ENCODE measurements around the gene MGAT1.

- TF ChIP-seq, protein P1, sequence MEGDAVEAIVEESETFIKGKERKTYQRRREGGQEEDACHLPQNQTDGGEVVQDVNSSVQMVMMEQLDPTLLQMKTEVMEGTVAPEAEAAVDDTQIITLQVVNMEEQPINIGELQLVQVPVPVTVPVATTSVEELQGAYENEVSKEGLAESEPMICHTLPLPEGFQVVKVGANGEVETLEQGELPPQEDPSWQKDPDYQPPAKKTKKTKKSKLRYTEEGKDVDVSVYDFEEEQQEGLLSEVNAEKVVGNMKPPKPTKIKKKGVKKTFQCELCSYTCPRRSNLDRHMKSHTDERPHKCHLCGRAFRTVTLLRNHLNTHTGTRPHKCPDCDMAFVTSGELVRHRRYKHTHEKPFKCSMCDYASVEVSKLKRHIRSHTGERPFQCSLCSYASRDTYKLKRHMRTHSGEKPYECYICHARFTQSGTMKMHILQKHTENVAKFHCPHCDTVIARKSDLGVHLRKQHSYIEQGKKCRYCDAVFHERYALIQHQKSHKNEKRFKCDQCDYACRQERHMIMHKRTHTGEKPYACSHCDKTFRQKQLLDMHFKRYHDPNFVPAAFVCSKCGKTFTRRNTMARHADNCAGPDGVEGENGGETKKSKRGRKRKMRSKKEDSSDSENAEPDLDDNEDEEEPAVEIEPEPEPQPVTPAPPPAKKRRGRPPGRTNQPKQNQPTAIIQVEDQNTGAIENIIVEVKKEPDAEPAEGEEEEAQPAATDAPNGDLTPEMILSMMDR (IDR thresholded peaks at IDR 0.05) = no peak
- TF ChIP-seq POLR2AphosphoS5 (IDR thresholded peaks at IDR 0.05) = peak in 2 of 3 donors; percentile 49 to 55
Measured at GRCh38 chr5:180830253-180831138, 27.9 kb upstream of the MGAT1 start.

All from stomach (tissue), 4 donors.